CD4-positive, alpha-beta T cell treated with Interleukin-2 at 100 ng/mL for 4 hours (primary cell): Measurements from ENCODE around the gene FADS1.

Source experiments
- DNase-seq: peaks from one replicate; pipeline ENCODE4 v3.0.0-alpha.2; 2020; ENCODE audit warnings: low spot score

Gene FADS1

DNA sequence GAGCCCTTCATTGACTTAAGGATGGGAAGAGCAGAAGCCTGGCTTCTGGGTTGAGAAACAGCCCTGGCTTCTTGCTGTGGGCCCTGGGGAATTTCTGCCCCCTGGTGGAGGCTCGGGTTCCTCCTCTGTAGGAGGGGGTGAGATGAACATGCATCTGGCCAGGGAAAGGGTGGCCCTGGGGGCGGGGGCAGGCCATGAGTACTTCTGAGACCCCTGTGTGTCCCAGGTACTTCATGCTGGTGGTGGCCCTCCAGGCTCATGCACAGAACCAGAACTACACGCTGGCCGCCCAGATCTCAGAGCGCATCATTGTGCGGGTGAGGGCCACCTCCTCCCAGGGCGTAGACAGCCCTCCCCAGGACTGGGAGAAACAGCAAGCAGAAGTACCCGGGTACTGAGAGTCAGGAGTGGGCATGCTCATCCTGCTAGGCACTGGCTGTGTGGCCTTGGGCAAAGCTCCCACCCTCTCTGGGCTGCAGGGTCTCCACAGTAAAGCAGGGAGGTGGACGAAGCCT is 40.2 kb downstream of the FADS1 start:
- DNase-seq, result peak; percentile 45

DNA sequence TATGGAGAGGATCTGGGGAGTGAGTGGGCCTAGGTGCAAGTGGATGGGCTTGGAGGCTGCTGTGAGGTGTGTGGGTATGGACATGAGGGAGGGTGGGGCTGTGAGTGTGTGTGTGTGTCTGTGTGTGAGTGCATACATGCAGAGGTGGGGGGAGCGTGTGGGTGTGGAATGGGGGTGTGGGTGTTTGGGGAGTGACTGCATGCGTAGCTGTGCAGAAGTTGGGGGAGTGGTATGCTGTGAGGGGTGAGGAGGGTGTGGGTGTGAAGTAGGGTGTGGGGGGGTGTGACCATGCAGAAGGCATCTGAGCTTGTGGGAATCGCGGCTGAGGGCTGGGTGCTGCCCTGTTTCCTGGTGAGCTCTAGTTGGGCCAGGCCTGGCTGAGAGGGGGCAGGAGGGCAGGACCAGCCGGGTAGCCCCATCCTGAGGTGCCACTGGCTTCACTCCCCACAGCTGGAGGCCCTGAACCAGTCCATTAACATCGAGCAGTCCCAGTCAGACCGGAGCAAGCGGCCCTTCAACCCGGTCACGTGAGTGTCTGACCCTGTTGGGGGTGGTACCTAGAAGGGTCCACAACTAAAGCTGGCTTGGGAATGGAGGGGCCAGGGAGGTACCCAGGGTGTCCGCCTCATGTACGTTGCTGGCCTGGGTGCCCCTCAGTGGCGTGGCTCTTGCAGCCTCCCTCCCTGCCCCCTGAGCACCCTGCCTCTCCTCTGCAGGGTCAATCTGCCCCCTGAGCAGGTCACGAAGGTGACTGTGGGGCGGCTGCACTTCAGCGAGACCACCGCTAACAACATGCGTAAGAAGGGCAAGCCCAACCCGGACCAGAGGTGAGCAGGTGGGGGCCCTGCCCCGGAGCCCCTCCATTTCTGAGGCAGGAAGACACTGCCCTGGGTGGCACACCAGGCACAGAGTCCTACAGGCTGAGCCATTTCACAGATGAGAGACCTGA is 40.9 kb downstream of the FADS1 start:
- DNase-seq, result peak; percentile 14

DNA sequence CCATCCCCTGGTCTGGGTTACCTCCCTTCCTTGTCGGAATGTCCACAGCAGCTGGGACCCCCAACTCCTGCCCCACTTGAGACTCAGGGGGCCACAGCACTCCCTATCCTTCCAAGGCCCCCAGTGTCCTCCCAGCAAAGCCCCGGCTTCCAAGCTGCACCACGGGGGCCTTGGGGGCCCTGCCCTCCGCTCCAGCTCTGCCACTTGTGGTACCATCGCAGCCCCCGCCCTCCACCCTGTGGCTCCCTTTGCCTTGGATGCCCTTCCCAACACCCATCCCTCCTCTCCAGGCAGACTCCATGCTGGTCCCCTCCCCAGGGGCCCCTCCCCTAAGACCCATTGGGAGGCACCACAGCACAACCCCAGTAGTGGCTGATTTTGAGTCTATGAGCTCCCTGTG is 41.7 kb downstream of the FADS1 start:
- DNase-seq, result no peak

DNA sequence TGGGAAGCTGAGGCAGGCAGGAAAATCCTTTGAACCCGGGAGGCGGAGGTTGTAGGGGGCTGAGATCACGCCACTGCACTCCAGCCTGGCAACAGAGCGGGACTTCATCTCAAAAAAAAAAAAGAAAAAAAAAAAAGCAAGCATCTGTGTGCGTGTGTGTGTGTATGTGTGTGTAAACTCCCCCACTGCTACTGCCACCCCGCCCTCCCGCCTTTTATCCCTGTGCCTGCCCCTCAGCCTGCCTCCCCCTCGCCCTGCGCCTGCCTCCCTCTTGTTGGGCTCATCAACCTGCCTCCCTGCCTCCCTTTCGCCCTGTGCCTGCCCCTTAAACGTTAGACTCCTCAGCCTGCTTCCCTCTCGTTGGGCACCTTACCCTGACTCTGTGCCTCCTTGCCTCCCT is 42.4 kb downstream of the FADS1 start:
- DNase-seq, result no peak

DNA sequence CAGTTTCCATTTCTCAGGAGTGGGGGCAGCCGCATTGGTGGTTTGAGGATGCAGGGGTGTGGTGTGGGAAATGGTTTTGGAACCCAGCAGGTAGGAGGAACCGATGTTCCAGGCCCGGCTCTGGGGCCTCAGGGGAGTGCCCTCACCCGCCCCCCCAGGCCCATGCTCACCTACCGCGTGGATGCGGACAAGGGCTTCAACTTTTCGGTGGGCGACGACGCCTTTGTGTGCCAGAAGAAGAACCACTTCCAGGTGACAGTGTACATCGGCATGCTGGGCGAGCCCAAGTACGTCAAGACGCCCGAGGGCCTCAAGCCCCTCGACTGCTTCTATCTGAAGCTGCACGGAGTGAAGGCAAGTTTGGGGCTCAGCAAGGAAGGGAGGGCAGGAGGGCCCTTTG is 43.0 kb downstream of the FADS1 start:
- no peak for DNase-seq

DNA sequence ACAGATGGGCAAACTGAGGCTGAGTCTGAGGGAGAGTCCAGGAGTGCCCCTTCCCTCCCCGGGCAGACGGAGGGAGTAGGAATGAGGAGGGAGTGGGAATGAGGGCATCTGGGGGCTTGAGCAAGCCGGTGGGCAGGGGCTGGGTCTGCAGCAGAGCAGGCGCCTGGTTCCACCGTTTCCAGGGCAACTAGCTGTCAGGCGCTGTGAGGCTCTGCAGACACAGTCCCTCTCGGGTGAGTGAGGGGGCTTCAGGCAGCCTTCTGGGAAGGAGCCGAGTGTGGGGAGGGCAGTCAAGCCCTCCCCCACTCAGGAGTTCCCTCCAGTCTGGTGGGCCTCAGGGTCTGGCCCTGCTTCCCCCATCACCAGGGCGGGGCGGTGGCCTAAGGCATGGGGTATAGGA is 43.4 kb downstream of the FADS1 start:
- DNase-seq, result no peak

DNA sequence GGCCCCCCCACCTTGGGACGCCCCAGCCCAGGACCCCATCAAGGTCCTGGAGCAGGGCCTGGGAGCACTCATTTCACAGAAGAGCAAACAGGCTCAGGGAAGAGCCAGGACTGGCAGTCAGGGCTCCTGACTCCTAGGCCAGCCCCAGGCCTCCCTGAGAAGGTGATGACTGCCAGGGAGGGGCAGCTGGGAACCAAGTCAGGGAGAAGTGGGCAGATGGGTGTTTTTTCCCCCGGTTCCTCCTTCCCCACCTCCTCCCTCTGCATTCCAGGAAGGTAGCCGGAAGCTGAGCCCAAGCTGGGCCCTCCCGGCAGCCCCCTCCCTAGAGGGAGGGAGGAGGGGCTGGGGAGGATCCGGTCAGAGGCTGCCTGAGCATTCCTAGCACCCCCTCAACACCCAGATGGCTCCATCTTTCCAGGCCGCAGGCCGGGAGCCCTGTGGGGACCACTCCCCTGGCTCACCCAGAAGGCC is 44.8 kb downstream of the FADS1 start:
- DNase-seq, result no peak

DNA sequence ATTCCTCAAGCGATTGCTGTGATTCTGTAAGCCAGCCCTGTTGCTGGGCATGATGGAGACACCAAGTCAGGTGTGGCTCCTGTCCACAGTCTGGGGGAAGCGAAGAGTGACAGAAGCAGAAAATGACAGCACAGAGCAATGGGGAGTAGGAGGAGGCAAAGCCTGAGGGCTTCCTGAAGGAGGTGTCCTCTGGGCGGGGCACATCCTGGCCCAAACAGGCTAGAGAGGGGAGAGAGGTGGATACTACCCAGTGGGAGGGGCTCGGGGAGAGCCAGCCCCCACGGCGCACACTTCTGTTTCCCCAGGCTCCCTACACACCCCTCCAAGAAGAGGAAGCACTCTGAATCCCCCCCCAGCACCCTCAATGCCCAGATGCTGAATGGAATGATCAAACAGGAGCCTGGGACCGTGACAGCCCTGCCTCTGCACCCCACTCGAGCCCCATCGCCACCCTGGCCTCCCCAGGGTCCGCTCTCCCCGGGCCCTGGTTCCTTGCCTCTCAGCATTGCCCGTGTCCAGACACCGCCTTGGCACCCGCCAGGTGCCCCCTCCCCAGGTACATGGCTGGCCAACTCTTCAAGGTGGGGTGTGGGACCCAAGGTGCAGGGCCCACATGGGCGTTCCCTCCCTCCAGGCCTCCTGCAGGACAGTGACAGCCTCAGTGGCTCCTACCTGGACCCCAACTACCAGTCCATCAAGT is 45.5 kb downstream of the FADS1 start:
- no peak for DNase-seq

DNA sequence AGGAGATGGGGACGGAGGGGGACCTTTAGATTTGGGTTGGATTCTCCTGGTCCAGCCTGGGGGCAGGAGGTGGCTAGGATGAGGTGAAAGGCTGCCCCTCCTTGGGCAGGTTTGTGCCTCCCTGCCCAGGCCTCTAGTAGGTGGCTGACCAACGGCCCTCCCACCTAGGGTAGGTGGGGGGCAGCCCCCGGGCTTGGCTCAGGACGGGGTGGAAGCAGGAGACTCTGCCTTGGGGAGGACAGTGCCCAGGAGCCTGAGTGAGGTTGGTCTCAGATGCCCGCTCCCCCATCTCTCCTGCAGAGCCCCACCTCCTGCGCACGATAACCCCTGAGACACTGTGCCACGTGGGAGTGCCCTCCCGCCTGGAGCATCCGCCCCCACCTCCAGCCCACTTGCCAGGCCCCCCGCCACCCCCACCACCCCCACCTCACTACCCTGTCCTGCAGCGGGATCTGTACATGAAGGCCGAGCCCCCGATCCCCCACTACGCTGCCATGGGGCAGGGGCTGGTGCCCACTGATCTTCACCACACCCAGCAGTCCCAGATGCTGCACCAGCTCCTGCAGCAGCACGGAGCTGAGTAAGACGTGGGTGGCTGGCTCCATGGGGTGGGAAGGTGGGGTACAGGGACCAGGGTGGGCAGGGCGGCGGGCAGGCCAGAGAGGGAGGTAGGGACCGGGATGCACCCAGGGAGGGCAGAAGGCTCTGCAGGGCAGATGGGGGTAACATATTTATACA is 46.7 kb downstream of the FADS1 start:
- no peak for DNase-seq

DNA sequence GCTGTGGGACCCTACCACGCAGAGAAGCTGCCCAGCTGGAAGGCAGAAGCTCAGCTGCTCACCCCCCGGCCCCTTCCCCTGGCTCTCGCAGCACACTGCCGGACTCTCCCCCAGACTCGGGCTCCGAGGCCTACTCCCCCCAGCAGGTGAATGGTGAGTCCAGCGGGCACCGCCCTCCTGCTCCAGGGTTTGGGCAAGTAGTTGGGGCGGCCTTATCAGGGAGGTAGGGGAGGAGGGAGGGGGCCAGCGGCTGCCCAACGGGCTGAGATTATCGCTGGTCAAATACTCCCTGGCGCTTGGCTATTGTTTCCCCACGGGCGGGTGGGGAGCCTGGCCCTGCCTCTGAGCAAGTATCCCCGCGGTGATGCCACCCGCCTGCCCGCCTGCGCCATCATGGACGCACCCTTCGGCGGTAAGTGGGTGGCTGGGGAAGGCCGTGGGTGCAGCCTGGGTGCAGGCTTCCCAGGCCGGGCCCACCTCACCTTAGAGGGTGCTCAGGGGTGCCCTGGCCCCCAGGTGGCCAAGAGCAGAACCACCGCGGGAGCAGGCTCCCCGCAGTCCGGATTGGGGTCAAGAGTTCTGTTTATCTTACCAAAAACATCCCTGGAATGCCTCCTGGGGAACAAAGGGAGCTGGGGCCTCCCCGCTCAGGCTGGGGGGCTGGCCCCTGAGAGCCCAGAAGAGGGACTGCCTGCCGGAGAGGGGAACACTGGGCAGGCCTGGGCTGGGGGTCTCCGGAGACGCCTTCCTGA is 47.5 kb downstream of the FADS1 start:
- DNase-seq, result no peak

DNA sequence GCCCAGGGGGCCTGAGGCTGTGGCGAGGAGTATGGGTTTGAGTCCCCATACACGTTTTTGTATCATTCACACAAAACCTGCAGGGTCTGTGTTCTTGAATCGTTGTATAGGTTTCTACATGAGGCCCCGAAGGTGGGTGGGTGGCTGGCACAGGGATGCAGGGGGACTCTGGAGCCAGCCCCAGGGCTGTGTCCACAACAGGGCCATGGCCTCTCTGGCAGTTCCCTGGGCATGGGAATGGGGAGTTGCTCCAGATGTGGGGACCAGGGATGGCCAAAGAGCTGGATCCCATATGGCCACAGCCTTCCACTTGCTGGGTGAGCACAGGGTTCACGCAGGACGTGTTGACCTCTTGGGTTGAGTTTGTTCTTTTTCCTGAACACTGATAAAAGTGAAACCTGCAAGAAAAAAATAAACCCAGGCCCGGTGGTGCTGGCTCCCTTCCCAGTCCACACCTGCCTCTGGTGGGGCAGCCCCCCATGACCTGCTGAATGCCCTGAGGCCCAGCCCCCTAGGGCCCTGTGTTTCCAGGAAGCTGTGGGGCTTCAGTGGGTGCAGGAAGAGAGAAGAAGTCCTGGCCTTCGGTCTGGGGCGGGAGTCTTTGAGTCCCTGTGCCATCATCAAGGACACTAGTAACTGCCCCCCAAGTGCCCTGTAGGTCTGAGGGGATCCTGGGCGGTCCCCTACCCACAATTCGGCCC is 48.3 kb downstream of the FADS1 start:
- DNase-seq, result no peak

DNA sequence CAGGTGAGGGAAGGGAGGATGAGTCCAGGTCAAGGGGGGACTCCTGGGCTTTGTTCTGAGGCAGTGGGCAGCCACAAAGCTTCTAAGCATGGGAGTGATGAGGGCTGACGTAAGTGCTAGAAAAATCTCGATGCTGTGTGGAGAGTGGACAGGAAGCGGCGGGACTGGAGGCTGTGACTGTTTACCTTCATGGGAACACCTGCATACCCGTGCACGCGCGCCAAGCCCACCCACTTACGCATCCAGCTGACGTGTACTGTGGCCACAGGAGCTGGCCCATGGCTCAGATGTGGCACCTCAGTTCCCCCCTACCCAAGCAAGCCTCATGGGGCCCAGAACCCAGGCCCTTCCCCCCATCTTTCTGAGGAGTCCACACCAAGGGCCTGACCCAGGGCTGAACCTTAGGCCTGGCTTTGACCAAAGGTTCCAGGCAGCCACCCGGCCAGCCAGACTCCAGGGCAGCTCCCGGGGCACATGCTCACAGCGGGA is 50.4 kb downstream of the FADS1 start:
- DNase-seq, result no peak

DNA sequence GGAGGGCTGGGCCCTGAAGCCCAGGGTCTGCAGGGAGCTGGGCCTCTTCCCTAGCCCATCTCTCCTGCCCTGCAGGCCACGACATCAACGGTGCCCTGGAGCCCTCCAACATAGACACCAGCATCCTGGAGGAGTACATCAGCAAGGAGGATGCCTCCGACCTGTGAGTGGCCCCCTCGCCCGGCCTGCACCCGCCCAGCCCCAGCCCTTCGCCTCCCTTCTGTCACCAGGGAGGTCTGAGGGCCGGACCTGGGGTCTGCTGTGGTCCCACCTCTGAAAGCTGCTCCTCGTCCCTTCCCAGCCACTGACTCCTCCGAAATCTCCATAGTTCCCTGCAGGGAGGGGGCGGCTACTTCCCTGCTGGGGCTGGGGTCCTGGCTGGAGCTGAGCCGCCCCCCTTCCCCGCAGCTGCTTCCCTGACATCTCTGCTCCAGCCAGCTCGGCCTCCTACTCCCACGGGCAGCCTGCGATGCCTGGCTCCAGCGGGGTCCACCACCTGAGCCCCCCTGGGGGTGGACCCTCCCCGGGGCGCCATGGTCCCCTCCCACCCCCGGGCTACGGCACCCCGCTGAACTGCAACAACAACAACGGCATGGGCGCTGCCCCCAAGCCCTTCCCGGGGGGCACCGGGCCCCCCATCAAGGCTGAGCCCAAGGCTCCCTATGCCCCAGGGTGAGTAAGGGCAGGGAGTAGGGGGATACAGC is 51.1 kb downstream of the FADS1 start:
- DNase-seq, result no peak

DNA sequence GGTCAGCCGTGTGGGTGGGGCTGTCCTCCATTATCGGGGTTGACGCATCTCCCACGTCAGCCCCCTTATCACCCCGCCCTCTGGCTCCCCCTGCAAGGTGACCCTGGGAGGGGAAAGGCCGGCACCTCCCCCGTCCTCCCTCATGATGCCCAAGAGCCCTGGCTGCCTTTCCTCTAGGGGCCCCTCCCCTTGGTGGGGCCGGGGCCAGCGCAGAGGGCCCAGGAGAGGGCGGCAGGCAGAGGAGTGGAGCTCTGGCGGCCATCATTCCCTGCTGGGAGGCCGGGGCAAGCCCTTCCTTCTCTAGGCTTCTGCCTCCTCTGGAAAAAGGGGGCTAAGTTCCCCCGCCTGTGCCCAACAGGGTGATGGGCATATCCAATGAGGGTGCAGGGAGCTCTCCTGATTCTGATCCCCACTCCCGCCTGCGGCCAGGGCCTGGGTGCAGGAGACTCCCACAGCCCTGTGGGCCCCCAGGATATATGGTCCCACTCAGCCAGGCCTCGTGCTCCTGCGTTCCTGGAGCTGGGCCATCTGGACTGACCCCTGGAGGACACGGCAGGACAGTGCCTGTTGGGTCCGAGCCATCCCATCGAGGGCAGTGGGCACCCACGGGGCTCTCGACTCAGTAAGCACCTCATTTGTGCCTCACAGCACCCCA is 52.1 kb downstream of the FADS1 start:
- DNase-seq, result no peak

DNA sequence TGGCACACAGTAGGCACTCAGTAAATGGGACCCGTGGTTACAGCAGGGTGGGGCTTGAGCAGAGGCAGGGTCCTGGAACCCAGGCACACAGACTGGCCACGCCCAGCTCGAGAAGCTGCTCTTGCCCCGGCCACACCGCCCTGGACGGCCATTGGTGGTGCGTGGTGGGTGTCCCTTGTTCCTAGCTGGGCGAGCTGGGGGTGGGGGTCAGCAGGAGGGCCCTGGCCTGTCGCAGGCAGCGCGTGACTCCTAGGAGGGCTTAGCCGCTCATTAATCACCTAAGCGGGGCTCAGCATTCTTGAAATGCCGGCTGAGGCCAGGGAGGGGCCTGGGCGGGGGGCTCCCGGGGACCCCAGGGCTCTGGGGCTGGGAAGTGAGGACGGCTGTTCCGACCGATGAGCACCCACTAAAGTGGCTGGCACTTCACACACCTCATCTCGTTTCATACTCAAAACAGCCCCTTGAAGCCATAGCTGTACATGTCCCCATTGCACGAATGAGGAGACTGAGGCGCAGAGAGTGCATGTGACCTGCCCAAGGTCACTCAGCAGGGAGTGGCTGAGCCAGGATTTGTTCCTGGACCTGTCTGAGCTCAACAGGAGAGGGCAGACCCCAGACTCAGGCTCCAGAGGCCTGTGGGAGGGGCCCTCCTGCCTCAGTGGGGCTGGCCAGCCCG is 52.7 kb downstream of the FADS1 start:
- no peak for DNase-seq

DNA sequence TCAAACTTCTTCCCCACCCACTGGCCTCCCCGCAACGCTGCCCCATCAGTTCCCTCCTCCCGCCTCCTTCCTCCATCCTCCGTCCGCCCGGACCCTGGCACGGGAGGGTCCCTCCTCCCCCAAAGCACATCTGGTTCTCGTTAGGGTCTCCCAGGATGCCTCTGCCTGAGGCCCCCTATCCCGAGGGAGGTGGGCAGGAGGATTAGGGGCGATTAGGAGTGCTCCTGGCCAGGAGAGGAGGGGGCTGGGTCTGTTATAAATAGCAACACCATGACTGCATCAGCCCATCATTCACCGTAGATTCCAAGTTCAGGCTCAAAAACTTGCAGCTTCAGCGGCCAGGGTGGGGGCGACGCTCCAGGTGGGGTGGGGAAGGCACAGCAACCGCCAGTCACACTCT is 54.0 kb downstream of the FADS1 start:
- no peak for DNase-seq

DNA sequence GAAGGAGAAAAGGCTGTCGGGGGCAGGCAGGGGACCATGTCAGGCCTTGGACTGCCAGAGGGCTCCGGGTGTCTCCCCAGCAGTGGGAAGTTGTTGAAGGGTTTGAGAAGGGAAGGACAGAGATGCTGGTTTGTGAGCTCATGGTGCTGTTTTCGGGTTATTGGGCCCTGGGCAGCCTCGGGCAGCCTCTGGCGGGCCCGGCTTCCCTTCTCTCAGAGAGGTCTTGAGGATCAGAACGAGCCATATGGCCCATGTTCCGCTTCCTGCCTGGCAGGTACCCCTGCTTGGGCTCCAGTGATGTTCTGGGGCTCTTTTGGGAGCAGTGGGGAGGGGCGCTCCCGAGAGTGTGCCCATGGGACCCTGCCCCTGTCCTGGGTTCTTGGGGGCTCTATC is 54.6 kb downstream of the FADS1 start:
- DNase-seq, result no peak

DNA sequence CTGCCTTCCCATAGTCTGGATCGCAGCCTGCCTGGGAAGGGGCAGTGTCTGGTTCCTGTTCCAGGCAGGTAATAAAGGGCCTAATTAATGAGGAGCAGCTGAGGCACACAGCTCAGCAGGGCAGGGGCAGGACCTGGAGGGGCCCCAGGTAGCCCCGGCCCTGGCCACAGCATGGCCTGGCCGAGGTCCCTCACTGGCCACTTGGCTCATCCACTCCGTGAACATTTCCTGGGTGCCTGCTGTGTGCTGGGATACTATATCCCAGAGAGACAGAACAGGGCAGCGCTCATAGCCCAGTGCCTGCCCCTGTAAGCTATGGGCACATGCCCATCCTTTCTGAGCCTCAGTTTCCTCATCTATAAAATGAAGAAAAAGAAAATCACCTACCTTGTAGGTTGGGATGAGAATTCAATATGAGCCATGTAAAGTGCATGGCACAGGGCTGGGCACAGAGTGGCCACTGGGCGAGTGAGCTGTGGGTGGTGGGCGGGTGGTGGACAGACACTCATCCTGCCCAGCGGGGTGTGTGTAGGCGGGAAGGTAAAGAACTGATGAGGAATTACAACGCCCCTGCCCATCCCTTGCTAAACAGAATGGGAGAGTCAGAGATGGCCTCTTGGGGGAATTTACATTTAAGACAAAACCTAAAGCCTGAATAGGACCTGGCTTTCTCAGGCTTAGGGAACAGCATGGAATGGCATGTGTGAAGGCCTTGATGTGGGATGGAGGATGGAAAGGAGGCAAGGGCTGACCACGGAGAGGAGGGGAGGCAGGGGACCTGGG is 55.2 kb downstream of the FADS1 start:
- DNase-seq, result no peak
